GM18867 (cell line): ENCODE data around the gene UBXN1.
A peak's percentile ranks its signal among the peaks of the same experiment; 100 is the strongest.

Experiments used
- ATAC-seq: cut with Tn5 transposase; IDR thresholded peaks from one replicate; pipeline ENCODE4 v1.9.1; 2021; ENCODE audit warnings: mild to moderate bottlenecking, moderate library complexity; ENCODE audit not compliant: unreplicated experiment

UBXN1 gene

GRCh38 chr11:62647609-62648005 is 31.3 kb downstream of the UBXN1 start:
- no peak for ATAC-seq

GRCh38 chr11:62646825-62647608 is 31.9 kb downstream of the UBXN1 start:
- no peak for ATAC-seq

GRCh38 chr11:62645946-62646824 is 32.7 kb downstream of the UBXN1 start, which contains the start of gene GANAB:
Gene GANAB, minus strand, starts transcription at chr11:62646613. Its CDS starts 14 bp downstream, at chr11:62646599.
- peak; percentile 91 for ATAC-seq

- no peak for ATAC-seq
These were observed 33.3 kb downstream of the UBXN1 start for GRCh38 chr11:62645671-62645945.

GRCh38 chr11:62644220-62644619 is 34.7 kb downstream of the UBXN1 start:
- no peak for ATAC-seq

- no peak for ATAC-seq
These were observed 46.4 kb downstream of the UBXN1 start for GRCh38 chr11:62632492-62632891.

- no peak for ATAC-seq
These were observed 51.2 kb downstream of the UBXN1 start for GRCh38 chr11:62627713-62628112.
